Stimulated activated CD4-positive, alpha-beta T cell treated with anti-CD3 and anti-CD28 coated beads, Interleukin-2, amount 100 ng/mL, for 24 hours (primary cell): ENCODE data around the gene SYT7.

Source experiments
- DNase-seq, 2 donors: peaks; one replicate each; pipeline ENCODE4 v3.0.0-alpha.2; 2020

SYT7 gene

GRCh38 chr11:61607920-61608599, 27.2 kb upstream of the SYT7 start:
- DNase-seq: no peak

DNA sequence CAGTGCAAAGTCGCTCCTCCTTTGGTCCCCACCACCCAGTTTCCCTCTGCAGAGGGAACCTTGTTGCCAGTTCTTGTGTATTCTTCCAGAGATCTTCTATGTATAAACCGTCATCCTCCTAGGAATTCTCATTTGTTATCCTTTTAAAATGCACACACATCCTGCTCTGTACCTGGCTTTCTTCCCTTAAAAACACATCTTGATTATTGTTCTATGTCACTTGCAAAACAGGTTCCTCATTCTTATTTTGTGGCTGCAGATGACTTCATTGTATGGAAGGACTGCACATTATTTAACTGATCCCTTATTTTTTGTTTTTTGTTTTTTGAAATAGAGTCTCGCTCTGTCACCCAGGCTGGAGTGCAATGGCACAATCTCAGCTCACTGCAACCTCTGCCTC, 26.6 kb upstream of the SYT7 start:
- no peak for DNase-seq

DNA sequence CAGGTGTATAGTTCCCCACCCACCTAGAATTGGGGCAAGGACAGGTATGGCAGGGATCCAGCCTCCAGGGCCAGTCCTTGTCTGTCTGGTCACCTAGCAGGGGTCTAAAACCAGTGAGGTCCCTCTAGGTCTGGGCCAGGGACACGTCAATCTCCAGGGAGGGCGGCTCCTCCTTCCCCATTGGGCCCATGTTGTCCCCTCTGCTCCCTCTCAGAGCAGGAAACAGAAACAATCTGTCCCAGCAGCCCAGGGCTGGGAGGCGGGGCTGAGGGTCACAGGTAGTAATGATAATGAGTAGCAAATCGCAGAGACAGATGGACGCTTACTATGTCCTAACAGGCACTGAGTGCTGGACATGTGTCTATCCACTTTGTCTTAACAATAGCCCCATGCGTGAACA, 22.8 kb upstream of the SYT7 start:
- no peak for DNase-seq

DNA sequence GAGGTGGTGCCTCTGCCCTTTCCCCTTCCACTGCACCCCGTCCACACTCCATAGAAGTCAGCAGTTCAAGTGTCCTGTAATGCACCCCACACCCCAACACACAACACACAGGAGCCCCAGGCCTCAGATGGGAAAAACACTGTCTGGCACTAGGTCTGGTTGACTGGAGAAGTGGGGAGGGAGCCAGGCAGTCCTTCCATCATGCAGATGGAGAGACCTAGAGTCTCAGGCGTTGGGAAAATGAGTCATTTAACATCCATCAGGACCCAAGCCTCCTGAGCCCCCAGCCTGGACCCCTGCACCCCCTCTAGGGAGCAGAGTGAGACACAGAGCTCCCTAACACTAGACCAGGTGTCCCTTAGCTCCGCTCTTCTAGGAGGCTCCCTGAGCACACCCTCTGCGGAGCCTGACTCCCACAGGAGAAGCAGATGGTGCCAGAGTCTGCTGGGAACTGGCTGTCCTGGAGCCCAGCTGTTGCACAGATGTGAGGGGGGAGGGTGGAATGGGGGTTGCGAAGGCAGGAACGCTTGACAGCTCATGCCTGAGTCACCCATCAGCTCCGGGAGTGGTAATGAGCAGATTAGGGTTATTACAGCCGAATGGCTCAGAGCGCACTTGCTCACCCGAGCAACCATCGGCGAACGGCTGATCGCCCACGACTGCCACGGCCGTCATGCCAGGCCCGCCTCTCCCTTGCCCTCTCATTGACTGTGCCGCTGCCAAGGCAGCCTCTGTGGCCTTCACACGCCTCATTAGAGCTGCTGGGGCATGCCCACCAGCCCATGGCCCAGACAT, 22.1 kb upstream of the SYT7 start:
- DNase-seq: no peak

- DNase-seq: no peak
Observed at GRCh38 chr11:61601512-61601911, 20.6 kb upstream of the SYT7 start.

DNA sequence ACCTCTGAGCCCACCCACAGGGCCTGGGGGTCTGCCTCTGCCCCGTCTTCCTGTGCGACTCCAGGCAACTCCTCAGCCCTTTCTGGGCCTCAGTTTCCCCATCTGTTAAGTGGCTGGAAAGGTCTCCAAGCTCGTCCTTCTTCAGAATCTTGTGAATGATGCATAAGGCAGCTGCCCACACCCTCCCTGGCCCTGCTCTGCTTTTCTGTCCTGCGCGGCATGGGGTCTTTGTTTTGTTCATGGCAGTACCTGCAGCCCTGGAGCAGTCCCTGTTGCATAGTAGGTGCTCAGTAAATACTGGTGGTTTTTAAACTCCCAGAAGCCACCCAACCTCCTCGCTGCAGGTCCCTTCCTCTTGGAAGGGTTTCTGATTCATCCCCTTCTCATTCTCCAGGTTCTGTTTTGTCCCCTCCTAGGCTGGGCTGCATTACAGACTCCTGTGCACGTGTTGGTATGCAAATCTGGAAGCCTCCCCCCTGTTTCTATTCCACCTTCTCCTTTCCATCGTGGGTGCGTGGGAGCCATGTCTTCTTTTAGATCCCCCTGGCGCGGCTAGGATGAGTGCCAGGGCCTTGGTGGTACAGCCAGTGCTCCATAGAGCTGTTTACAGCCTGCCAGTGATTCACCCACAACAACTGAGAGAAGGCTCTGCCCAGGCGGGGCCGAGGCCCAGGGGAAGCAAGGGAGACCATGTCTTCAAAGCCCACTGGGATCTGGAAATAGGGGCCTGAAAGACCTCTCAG, 19.3 kb upstream of the SYT7 start:
- DNase-seq: no peak

- DNase-seq: no peak
Observed at GRCh38 chr11:61598886-61599868, 18.3 kb upstream of the SYT7 start.

GRCh38 chr11:61598374-61598773, 17.5 kb upstream of the SYT7 start:
- DNase-seq: no peak

DNA sequence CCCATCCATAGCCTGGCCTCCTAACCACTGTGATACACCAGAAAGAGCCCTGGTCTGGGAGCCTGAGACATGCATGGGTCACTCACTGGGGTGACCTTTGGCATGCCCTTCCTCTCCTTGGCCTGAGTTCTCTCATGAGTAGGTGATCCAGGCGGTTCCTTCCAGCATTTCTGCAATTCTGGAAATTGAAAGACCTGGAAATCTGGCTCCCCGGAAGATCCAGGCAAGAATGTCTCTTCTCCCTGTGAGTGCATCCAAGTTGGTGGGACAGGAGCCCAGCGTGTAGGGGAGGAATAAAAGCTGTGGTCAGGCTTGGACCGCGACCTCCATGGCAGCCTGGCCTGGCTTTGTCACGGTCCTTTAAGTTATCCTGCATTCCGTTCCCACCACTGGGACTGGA, 16.1 kb upstream of the SYT7 start:
- DNase-seq: no peak

GRCh38 chr11:61596542-61596941, 15.7 kb upstream of the SYT7 start:
- DNase-seq: no peak

- DNase-seq: no peak
Observed at GRCh38 chr11:61594907-61595257, 14.0 kb upstream of the SYT7 start.

DNA sequence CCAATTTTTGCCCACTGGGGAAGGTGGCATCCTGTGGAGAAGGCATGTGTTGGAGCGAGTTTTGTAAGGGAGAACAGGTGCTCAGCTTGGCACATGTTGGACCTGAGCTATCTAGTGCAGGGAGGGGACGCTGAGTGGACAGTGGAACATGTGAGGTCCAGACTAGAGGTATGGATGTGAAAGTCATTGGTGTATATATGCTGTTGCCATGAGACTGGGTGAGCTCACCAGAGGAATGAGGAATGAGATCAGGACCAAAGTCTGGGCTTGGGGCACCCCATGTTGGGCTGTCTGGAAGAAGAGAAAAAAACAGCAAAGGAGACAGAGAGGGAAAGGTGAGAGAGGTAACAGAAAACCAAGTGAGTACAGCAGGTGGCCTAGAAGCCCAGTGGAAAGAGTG, 12.3 kb upstream of the SYT7 start:
- no peak for DNase-seq

GRCh38 chr11:61592176-61592575, 11.3 kb upstream of the SYT7 start:
- no peak for DNase-seq

DNA sequence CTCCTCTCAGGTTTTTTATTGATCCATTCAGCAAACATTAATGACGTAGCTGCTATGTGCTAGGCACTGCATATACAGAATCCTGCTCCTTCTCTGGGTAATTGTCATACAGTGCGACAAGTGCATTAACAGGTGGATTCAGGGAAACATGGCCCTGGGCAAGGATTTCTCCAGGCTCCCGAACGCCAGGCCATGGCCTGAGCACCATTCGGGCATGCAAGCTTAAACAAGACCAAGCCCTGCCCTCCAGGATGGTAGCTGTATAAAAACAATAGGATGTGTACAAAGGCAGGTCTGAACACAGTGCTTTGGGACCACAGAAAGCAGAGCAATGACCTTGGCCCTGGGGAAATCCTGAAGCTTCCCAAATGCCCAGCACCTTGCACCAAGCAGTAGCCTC, 9.1 kb upstream of the SYT7 start:
- no peak for DNase-seq

DNA sequence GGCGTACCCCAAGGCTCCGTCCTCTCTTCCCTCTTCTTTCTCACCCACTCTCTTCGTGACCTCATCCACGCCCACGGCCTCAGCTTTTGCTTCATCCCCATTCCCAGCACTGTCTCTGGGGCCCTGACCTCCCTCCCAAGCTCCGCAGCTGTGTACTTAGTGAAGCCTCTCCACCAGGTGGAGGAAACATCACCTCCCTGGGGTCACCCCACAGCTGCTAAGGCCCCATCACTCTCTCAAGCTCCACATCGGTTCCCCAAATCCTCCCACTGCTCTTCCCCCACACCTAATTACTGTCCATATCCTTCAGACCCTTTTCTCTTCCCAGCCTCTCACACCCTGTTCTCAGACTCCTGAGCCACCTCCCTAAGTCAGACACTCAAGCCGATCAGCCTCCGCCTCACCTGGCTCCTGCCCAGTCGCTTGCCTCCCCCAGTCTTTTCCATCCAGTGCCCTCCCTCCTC, 7.9 kb upstream of the SYT7 start:
- DNase-seq: peak in 1 of 2 donors; percentile 20

DNA sequence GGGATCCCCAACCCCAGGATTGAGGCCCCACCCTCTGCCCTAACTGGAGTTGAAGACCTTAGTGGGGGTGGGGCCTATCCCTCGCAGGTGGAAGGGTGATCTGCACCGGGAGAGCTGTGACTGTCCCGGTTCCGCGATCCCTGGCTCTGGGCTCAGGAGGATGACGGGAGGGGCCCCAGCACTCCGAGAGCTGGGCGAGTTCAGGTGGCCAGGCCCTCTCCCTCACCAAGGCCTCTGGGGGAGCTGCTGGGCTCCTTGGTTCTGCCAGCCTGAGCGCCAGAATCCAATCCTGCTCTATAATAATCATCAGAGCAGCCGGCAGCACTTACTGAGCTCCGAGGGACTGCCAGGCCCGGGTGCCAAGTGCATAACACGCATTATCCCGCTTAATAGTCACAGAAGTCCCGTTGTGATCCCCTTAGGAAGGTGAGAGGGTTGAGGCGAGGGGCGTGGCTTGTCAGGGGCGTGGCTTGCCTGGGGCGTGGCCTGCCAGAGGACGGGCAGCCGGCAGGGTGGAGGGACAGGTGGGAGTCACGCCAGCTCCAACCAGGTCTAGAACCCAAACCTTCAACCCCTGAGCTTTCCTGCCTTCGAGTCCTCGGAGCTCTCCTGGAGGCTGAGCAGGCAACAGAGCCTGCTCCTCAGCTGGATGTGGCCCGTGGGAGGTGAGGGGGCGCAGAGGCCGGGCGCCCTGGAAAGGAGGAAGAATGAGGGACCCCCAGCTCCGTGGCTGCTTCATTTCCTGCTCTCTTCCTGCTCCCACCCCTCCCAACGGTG, 7.3 kb upstream of the SYT7 start:
- peak; percentile 78 to 80 for DNase-seq

DNA sequence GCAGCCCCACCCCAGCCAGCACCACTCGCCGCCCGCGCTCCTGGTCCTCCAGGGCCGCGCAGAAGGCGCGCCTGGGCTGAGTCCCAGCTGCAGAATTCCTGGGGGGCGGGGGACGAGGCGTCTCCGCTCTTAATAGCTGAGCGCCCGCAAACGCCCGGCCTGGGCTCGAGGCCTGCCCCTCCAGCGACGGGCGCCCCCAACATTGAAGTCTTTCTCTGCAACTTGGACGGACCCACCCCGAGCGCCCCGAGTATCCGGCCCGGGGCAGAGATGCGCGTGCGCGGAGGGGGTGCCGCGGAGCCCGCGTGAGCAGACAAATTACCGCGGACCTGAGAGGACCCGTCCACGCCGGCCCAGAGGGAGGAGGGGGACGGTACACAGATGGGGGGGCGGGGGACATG, 6.7 kb upstream of the SYT7 start:
- DNase-seq: peak; percentile 40 to 44

- DNase-seq: no peak
Observed at GRCh38 chr11:61586792-61587430, 6.0 kb upstream of the SYT7 start.

DNA sequence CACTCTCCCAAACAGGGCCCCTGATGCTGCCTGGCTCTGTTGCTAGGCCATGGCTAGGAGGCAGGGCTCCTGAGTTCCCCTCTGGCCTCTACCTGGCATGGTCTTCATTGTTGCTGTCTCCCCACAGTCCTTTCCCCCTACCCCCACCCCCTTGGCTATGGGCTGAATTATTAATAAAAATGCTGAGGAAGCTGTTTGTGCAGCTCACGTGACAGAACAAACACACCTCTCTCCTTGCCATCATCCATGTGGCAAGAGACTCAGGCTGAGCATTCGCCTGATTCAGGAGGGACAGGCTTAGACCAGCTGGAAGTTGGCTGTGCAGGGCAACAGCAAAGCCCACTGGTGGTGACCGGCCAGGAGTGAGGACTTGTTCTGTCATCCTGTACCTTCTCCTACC, 4.2 kb upstream of the SYT7 start:
- no peak for DNase-seq

DNA sequence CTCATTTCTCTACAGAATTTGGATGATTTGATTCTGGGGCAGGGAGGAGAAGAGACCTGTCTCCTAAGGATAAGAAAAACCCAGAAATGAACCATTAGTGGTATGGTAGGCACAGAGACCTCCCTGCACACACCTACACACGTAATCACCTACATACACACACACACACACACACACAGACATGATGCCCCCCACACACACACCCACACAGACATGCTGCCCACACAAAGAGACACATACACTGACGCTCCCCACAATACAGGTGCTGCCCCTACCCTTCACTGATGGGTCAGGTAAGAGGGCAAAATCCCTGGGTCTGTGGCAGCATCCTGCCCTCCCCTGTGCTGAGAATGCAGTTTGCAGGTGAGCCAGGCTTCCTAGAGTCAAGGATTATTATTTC, 1.1 kb upstream of the SYT7 start:
- DNase-seq: no peak

DNA sequence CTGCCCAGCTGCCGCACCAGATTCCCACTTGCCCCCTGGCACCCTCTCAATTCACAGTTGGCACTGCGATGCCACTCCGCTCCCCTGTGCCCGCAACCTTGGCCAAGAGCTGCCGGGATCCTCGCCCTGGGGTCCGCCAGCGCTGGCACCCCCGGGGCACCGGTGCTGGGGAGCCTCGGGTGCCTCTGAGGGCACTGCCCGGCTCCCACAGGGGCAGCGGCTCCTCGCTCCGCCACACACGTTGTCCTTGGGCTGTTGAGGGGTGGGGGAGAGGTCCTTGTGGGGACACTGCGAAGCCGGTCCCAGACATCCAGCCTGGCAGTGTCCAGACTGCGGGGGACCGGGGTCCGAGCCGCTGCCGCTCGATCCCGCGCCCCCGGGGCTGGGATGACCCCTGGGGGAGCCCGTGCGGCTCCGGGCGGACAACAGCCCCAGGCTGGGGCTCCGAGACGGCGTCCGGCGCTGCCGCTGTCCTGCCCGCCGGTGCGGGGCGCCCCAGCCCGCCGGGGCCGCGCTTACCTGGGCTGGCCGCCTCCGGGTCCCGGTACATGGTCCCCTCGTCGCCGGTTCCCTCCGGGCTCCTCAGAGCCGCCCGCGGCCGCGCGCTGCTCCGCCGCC, 496 bp downstream of the SYT7 start:
- no peak for DNase-seq
